Hepatocyte (in vitro differentiated cells): ENCODE measurements around the gene HNRNPH2. TPM values are rescaled to one million over a fixed set of nuclear protein-coding genes. Genes with fewer than 3 reads are reported as not detected.

Experiments used
- DNase-seq: peaks from one replicate; pipeline ENCODE4 v3.0.0-alpha.2; 2016; ENCODE audit warnings: low spot score
- H2AFZ ChIP-seq: fragments of 200-600 bp; sonication (generic); 2 replicates; pipeline ENCODE4 v1.6.0; 2016; ENCODE audit warnings: antibody characterized with exemption, mild to moderate bottlenecking
- H3K27ac ChIP-seq: fragments of 200-600 bp; sonication (generic); 2 replicates; pipeline ENCODE4 v1.5.1; 2016; ENCODE audit warnings: mild to moderate bottlenecking
- H3K27me3 ChIP-seq: fragments of 200-600 bp; sonication (generic); 2 replicates; pipeline ENCODE4 v1.6.1; 2016
- H3K36me3 ChIP-seq: fragments of 200-600 bp; sonication (generic); replicated peaks from 2 replicates; pipeline ENCODE4 v1.5.1; 2016; ENCODE audit warnings: low read depth; ENCODE audit not compliant: insufficient read depth
- H3K4me1 ChIP-seq: fragments of 200-600 bp; sonication (generic); 2 replicates; pipeline ENCODE4 v1.5.1; 2016; ENCODE audit warnings: mild to moderate bottlenecking, moderate library complexity; ENCODE audit not compliant: insufficient read depth
- H3K4me2 ChIP-seq: fragments of 200-600 bp; sonication (generic); 2 replicates; pipeline ENCODE4 v1.6.0; 2016
- H3K4me3 ChIP-seq: fragments of 200-600 bp; sonication (generic); 2 replicates; pipeline ENCODE4 v1.5.1; 2016; ENCODE audit warnings: mild to moderate bottlenecking
- H3K79me2 ChIP-seq: fragments of 200-600 bp; sonication (generic); 2 replicates; pipeline ENCODE4 v1.6.0; 2017; ENCODE audit warnings: mild to moderate bottlenecking
- H3K9me2 ChIP-seq: fragments of 200-600 bp; sonication (generic); replicated peaks from 2 replicates; pipeline ENCODE4 v1.6.0; 2017; ENCODE audit warnings: mild to moderate bottlenecking; ENCODE audit not compliant: insufficient read depth
- H3K9me3 ChIP-seq: fragments of 200-600 bp; sonication (generic); 2 replicates; pipeline ENCODE4 v1.5.1; 2016; ENCODE audit warnings: low read depth, mild to moderate bottlenecking
- H4K20me1 ChIP-seq: fragments of 200-600 bp; sonication (generic); 2 replicates; pipeline ENCODE4 v1.6.0; 2016; ENCODE audit warnings: mild to moderate bottlenecking; ENCODE audit not compliant: insufficient read depth, poor library complexity, severe bottlenecking
- EZH2 ChIP-seq: fragments of 200-600 bp; sonication (generic); IDR thresholded peaks from 2 replicates; pipeline ENCODE4 v1.6.1; 2016; ENCODE audit warnings: antibody characterized with exemption, mild to moderate bottlenecking, borderline replicate concordance
- EZH2phosphoT487 ChIP-seq: fragments of 200-600 bp; sonication (generic); IDR thresholded peaks from one replicate; pipeline ENCODE4 v1.6.1; 2018; ENCODE audit warnings: antibody characterized with exemption, mild to moderate bottlenecking, low read depth, moderate library complexity; ENCODE audit not compliant: unreplicated experiment, severe bottlenecking
- WGBS: methylation state at CpG from one replicate; pipeline ENCODE4 v1.1.6; 2016; ENCODE audit warnings: low lambda C conversion rate; ENCODE audit errors: missing lambda C conversion rate; 5-methylcytosine and 5-hydroxymethylcytosine counted together
- polyA plus RNA-seq: library from polyadenylated mRNA; unstranded; fragments of >200 nt; fragmentation: Nextera tagmentation; extraction: Ambion mirVana; gene quantifications from 2 replicates; pipeline ENCODE4 v1.2.1, GENCODE V29; 2016
- total RNA-seq: library from RNA; depleted of rRNA; stranded (reverse); fragments of >200 nt; gene quantifications from 2 replicates; pipeline ENCODE4 v1.2.3, GENCODE V29; 2014
- TF ChIP-seq, protein P1 (sequence below): fragments of 200-600 bp; sonication (generic); IDR thresholded peaks from 2 replicates; pipeline ENCODE4 v1.5.1; 2016; ENCODE audit warnings: antibody characterized with exemption, mild to moderate bottlenecking; ENCODE audit not compliant: poor library complexity

Gene HNRNPH2
- total and polyA plus RNA-seq, 2 experiments from 2014 or later, result 76.0 to 112 TPM

DNA sequence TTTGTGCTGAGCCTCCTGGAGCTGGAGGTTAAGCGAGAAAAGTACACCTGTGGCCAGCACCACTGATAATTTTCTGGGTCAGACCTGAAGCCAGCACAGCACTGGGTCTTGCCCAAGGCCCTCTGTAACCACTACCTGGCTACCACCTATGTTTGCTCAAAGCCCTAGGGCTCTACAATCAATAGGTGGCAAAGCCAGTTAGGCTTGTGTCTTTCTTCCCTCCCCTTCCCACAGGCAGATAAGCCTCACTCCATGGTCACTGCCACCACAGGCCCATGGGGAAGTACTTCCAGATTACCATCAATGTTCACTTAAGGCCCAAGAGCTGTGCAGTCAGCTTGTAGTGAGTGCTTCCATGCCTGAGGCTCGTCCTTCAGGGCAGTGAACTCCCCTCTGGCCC is 42.1 kb downstream of the HNRNPH2 start:
- Histone ChIP-seq H3K9me2 (no peaks in the 10 kb centered on the region), H3K27me3 (no peaks in the 10 kb centered on the region), H4K20me1 (no peaks in the 10 kb centered on the region), H3K79me2 (no peaks in the 10 kb centered on the region), H3K27ac (peak overlapping the region; percentile 62), H3K36me3 (no peaks in the 10 kb centered on the region), H3K9me3 (no peaks in the 10 kb centered on the region), H3K4me2 (no peak overlapping the region), H2AFZ (no peak overlapping the region), H3K4me3 (no peak overlapping the region), H3K4me1 (peaks cover 3% of the 10 kb centered on the region)
- TF ChIP-seq EZH2phosphoT487 (no peak), EZH2 (no peak)
- TF ChIP-seq, protein P1, sequence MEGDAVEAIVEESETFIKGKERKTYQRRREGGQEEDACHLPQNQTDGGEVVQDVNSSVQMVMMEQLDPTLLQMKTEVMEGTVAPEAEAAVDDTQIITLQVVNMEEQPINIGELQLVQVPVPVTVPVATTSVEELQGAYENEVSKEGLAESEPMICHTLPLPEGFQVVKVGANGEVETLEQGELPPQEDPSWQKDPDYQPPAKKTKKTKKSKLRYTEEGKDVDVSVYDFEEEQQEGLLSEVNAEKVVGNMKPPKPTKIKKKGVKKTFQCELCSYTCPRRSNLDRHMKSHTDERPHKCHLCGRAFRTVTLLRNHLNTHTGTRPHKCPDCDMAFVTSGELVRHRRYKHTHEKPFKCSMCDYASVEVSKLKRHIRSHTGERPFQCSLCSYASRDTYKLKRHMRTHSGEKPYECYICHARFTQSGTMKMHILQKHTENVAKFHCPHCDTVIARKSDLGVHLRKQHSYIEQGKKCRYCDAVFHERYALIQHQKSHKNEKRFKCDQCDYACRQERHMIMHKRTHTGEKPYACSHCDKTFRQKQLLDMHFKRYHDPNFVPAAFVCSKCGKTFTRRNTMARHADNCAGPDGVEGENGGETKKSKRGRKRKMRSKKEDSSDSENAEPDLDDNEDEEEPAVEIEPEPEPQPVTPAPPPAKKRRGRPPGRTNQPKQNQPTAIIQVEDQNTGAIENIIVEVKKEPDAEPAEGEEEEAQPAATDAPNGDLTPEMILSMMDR, result no peak
- DNase-seq, result no peak
- 60% methylated on average over 2 of the region's 2 CpGs for WGBS

DNA sequence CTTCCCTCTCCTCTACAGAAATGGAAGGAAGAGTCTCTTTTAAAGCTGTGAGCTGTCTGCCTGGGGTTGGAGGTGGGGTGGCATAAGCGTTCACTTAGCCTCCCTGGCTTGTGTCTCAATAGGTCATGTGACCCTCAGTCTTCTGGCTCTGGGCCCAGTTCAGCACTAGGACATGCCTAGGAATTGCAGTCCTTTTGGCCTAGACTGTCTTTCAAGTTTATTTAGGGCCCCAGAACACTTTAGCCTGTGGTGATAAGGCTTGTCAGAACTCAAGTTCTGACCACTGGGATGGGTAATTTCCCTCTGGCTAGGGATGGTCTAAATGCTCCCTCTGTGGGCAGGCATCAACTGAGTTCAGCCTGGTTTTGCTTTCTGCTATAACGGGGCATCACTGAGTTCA is 42.9 kb downstream of the HNRNPH2 start:
- Histone ChIP-seq H3K36me3 (no peaks in the 10 kb centered on the region), H3K27ac (peak overlapping the region; percentile 62), H3K9me3 (no peaks in the 10 kb centered on the region), H3K4me3 (no peak overlapping the region), H3K4me2 (no peak overlapping the region), H3K79me2 (no peaks in the 10 kb centered on the region), H4K20me1 (no peaks in the 10 kb centered on the region), H3K4me1 (peaks cover 3% of the 10 kb centered on the region), H3K27me3 (no peaks in the 10 kb centered on the region), H2AFZ (no peak overlapping the region), H3K9me2 (no peaks in the 10 kb centered on the region)
- TF ChIP-seq, protein P1, result no peak
- TF ChIP-seq EZH2, result no peak
- TF ChIP-seq EZH2phosphoT487, result no peak
- DNase-seq, result peak; percentile 29
- 52% methylated on average over 2 of the region's 2 CpGs for WGBS

DNA sequence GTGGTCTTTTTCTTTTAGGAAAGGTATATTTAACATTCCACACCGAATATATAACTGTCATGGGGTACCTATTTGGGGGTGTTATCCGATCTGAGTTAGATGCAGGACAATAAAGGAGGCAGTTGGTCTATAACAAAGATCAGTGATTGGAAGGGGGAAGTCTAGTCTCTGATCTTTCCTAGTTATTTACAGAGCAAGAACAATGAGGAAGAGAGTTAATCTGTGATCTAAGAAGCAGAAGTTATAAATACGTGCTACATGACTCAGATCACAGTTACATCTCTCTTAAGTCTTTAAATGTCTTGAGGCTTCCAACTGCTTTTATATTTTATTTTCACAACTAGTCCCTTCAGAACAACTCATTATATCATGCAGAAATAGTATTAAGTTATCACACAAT is 44.0 kb downstream of the HNRNPH2 start:
- H3K4me3 ChIP-seq, result no peak overlapping the region
- no peaks in the 10 kb centered on the region for H4K20me1 ChIP-seq
- H3K9me2 ChIP-seq, result no peaks in the 10 kb centered on the region
- TF ChIP-seq, protein P1, result no peak
- TF ChIP-seq EZH2phosphoT487, result no peak
- no peak for TF ChIP-seq EZH2
- no peak overlapping the region for H3K4me2 ChIP-seq
- no peak for DNase-seq
- H3K27ac ChIP-seq, result peak overlapping the region; percentile 62
- H3K36me3 ChIP-seq, result no peaks in the 10 kb centered on the region
- H3K9me3 ChIP-seq, result no peaks in the 10 kb centered on the region
- H3K27me3 ChIP-seq, result no peaks in the 10 kb centered on the region
- no peak overlapping the region for H2AFZ ChIP-seq
- H3K79me2 ChIP-seq, result no peaks in the 10 kb centered on the region
- H3K4me1 ChIP-seq, result peaks cover 3% of the 10 kb centered on the region
- 57% methylated on average over 3 of the region's 3 CpGs for WGBS

DNA sequence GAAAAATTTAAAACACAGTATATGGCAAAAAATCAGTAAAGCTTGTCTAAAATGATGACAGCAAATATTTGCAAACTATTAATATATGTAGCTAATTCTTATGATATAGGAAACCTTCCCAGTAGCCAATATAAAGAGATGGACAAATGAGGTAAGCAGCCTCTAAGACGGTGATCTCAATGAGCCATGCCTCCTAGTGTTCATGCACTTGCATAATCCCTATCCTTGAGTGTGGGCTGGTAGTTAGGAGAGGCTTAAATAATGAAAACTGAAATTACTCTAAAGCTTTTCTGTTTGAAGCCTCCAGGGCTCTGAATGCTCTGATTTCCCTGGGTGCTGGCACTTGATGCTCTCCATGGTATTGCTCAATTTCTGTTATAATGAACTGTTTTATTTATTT is 52.6 kb downstream of the HNRNPH2 start:
- WGBS, result 50% methylated on average over 1 of the region's 1 CpG
- no peak for DNase-seq
- no peaks in the 10 kb centered on the region for H3K79me2 ChIP-seq

More for the DNA sequence above, 52.6 kb downstream of the HNRNPH2 start:
- Histone ChIP-seq H3K27ac (no peak overlapping the region), H3K4me2 (no peak overlapping the region), H4K20me1 (no peaks in the 10 kb centered on the region), H3K36me3 (no peaks in the 10 kb centered on the region), H3K27me3 (no peaks in the 10 kb centered on the region), H3K4me1 (no peaks in the 10 kb centered on the region), H3K4me3 (no peak overlapping the region), H3K9me2 (no peaks in the 10 kb centered on the region), H3K9me3 (no peaks in the 10 kb centered on the region), H2AFZ (no peak overlapping the region)
- TF ChIP-seq EZH2phosphoT487 (no peak), EZH2 (no peak)
- TF ChIP-seq, protein P1, result no peak
